ENCODE data around the gene SEMA3D.

Gene SEMA3D

GRCh38 chr7:85205754-85206153 is 18.9 kb upstream of the SEMA3D start:
- DNase-seq (ENCODE audit: low spot score in 2 of 2) = no peak
- H3K27me3 ChIP-seq (ENCODE audit: low read depth) = no peaks in the 10 kb centered on the region; the same call in 1 of the 2 replicates
- no peaks in the 10 kb centered on the region for H3K36me3 ChIP-seq (replicated peaks)
- H3K4me1 ChIP-seq = no peaks in the 10 kb centered on the region
- H3K9me3 ChIP-seq = no peaks in the 10 kb centered on the region; the same call in 1 of the 2 replicates
- in situ Hi-C loops (cut with MboI; ENCODE audit: low sequenced_read_pairs) = no loop called here
- H3K4me3 ChIP-seq = no peak overlapping the region

DNA sequence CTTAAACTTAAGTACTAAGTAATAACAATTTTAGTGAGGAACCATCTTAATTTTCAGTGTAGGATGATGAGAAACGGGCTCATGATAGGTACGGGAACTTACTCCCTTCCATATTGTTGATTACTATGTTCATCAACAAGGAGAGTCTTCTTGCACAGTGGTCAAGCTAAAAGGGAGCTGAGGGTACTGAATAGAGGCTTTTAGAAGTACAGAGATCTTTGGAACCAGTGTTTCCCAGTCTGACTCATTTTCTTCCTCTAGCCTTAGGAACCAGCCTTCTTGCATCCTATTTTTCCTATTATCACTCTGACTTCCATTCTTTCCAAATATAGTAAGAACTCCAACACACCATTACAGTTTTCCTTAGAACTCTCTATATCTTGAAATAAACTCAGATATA is 17.6 kb upstream of the SEMA3D start:
- in situ Hi-C loops (cut with MboI; ENCODE audit: low sequenced_read_pairs) = no loop called here
- no peaks in the 10 kb centered on the region; the same call in 1 of the 2 replicates for H3K9me3 ChIP-seq
- no peaks in the 10 kb centered on the region; the same call in 1 of the 2 replicates for H3K27me3 ChIP-seq (ENCODE audit: low read depth)
- no peak for DNase-seq (ENCODE audit: low spot score in 2 of 2)
- H3K36me3 ChIP-seq (replicated peaks) = no peaks in the 10 kb centered on the region
- H3K4me3 ChIP-seq = no peak overlapping the region
- no peaks in the 10 kb centered on the region for H3K4me1 ChIP-seq

DNA sequence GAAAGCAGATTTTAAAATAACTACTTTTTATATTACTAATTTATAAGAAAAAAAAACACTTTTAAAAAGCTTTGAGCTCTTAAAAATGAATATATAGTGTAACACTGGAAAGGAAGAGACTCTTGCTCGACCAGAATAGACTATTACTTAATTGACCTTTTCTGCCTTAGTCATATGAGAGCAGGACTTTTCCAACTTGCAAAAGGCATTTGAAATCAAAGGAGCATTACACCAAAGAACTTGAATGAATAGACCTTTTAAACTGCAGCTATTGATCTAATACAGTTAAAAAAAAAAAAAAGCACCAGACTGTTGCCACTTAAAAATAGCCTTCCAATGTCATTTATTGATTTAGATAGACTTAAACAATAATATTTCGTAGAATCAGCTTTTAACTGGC is 17.2 kb upstream of the SEMA3D start:
- Histone ChIP-seq H3K36me3 (replicated peaks) (no peaks in the 10 kb centered on the region), H3K4me1 (no peaks in the 10 kb centered on the region), H3K9me3 (no peaks in the 10 kb centered on the region; the same call in 1 of the 2 replicates), H3K4me3 (no peak overlapping the region), H3K27me3 (ENCODE audit: low read depth) (no peaks in the 10 kb centered on the region; the same call in 1 of the 2 replicates)
- in situ Hi-C loops (cut with MboI; ENCODE audit: low sequenced_read_pairs) = no loop called here
- no peak for DNase-seq (ENCODE audit: low spot score in 2 of 2)

GRCh38 chr7:85201209-85201608 is 14.4 kb upstream of the SEMA3D start:
- no peaks in the 10 kb centered on the region for H3K36me3 ChIP-seq (replicated peaks)
- H3K4me3 ChIP-seq = no peak overlapping the region
- H3K9me3 ChIP-seq = no peaks in the 10 kb centered on the region; the same call in 1 of the 2 replicates
- in situ Hi-C loops (cut with MboI; ENCODE audit: low sequenced_read_pairs) = no loop called here
- DNase-seq (ENCODE audit: low spot score in 2 of 2) = no peak
- H3K4me1 ChIP-seq = peaks cover 8% of the 10 kb centered on the region
- no peaks in the 10 kb centered on the region for H3K27me3 ChIP-seq (ENCODE audit: low read depth)

DNA sequence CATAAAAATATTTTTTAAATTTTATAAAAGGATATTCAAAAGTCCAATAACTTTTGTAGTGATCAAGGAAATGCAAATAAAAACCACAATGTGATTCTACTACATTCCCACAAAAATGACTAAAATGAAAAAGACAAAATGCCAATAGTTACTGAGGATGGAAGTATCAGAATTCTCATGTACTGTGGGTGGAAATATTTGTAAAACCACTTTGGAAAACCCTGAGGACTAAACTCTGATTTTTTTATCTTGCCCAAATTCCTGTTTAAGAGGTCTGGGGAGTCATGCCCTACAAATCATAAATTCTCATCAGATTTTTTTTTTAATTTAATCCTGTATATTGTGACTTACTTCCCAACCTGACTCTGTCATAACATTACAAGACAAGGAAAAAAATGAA is 9.8 kb upstream of the SEMA3D start:
- no peak overlapping the region for H3K4me3 ChIP-seq
- no peaks in the 10 kb centered on the region for H3K36me3 ChIP-seq (replicated peaks)

GRCh38 chr7:85191383-85191782 is 4.5 kb upstream of the SEMA3D start:
- no peaks in the 10 kb centered on the region for H3K27me3 ChIP-seq (ENCODE audit: low read depth)
- no peaks in the 10 kb centered on the region for H3K9me3 ChIP-seq
- H3K4me3 ChIP-seq = no peak overlapping the region
- peak in 1 of 2 experiments; percentile 55 for DNase-seq (ENCODE audit: low spot score in 2 of 2)
- in situ Hi-C loops (cut with MboI; ENCODE audit: low sequenced_read_pairs) = no loop called here
- H3K36me3 ChIP-seq (replicated peaks) = no peaks in the 10 kb centered on the region
- no peaks in the 10 kb centered on the region; the same call in 1 of the 2 replicates for H3K4me1 ChIP-seq

More for the DNA sequence above, 9.8 kb upstream of the SEMA3D start:
- no peak for DNase-seq (ENCODE audit: low spot score in 2 of 2)
- in situ Hi-C loops (cut with MboI; ENCODE audit: low sequenced_read_pairs) = no loop called here
- Histone ChIP-seq H3K4me1 (peaks cover 8% of the 10 kb centered on the region), H3K9me3 (no peaks in the 10 kb centered on the region; the same call in 1 of the 2 replicates), H3K27me3 (ENCODE audit: low read depth) (no peaks in the 10 kb centered on the region)

- Histone ChIP-seq H3K9me3 (no peaks in the 10 kb centered on the region), H3K36me3 (replicated peaks) (no peaks in the 10 kb centered on the region), H3K4me3 (peak overlapping the region; percentile 56), H3K27me3 (ENCODE audit: low read depth) (no peaks in the 10 kb centered on the region; the same call in 1 of the 2 replicates), H3K4me1 (no peaks in the 10 kb centered on the region; the same call in 1 of the 2 replicates)
- in situ Hi-C loops (cut with MboI; ENCODE audit: low sequenced_read_pairs) = no loop called here
- DNase-seq (ENCODE audit: low spot score in 2 of 2) = peak; percentile 42 to 66
These were observed 754 bp downstream of the SEMA3D start for GRCh38 chr7:85186083-85186520.

- H3K9me3 ChIP-seq = no peaks in the 10 kb centered on the region
- H3K4me1 ChIP-seq = no peaks in the 10 kb centered on the region; the same call in 1 of the 2 replicates
- no peaks in the 10 kb centered on the region; the same call in 1 of the 2 replicates for H3K27me3 ChIP-seq (ENCODE audit: low read depth)
- H3K36me3 ChIP-seq (replicated peaks) = no peaks in the 10 kb centered on the region
- in situ Hi-C loops (cut with MboI; ENCODE audit: low sequenced_read_pairs) = no loop called here
- DNase-seq (ENCODE audit: low spot score in 2 of 2) = peak; percentile 42 to 76
- peak overlapping the region; percentile 56 for H3K4me3 ChIP-seq
These were observed 1.3 kb downstream of the SEMA3D start for GRCh38 chr7:85185424-85186082.

DNA sequence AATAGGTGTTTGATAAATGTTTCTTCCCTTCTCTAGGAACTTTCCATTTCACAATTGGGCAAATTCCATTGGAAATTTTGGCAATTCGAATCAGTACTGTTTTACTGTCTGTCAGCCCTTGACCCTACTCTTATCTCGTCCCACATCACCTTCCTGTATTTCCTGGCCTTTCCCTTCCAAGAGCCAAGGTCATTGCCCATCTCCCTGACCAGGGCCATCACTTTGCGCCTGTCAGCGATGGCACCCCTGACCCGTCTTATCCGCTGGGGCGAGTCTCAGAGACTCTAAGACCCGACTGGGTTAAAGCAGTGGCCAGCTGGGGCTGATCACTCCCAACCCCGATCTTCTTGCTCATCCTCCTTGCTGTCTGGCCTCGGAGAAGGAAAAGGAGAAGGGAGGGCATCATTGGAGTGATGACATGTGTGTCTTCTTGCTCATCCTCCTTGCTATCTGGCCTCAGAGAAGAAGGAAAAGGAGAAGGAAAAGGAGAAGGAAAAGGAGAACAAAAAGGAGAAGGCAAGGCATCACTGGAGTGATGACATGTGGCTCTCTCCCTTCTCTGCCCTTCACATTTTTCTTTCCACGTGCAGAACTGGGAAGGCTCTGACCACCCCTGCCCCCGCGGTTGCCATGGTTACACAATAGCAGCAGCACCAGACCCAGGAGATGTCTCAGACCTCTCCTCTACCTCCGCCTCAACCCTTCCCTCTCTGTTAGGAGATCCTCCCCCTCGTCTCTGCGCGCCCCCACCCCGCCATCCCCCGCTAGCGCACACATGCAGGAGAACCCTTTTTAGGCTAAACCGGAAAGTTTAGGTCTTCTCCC is 2.0 kb downstream of the SEMA3D start:
- no peaks in the 10 kb centered on the region for H3K9me3 ChIP-seq
- in situ Hi-C loops (cut with MboI; ENCODE audit: low sequenced_read_pairs) = no loop called here
- no peaks in the 10 kb centered on the region; the same call in 1 of the 2 replicates for H3K27me3 ChIP-seq (ENCODE audit: low read depth)
- peak; percentile 8 to 72 for DNase-seq (ENCODE audit: low spot score in 2 of 2)
- no peaks in the 10 kb centered on the region for H3K36me3 ChIP-seq (replicated peaks)
- H3K4me1 ChIP-seq = no peaks in the 10 kb centered on the region; the same call in 1 of the 2 replicates
- peak overlapping the region; percentile 56 for H3K4me3 ChIP-seq

- DNase-seq (ENCODE audit: low spot score in 2 of 2) = no peak
- no peaks in the 10 kb centered on the region; the same call in 1 of the 2 replicates for H3K27me3 ChIP-seq (ENCODE audit: low read depth)
- in situ Hi-C loops (cut with MboI; ENCODE audit: low sequenced_read_pairs) = no loop called here
- peaks cover 5% of the 10 kb centered on the region; the same call in 1 of the 2 replicates for H3K9me3 ChIP-seq
- H3K4me3 ChIP-seq = no peak overlapping the region
- no peaks in the 10 kb centered on the region; the same call in 1 of the 2 replicates for H3K4me1 ChIP-seq
- no peaks in the 10 kb centered on the region for H3K36me3 ChIP-seq (replicated peaks)
These were observed 3.6 kb downstream of the SEMA3D start for GRCh38 chr7:85183296-85183695.

DNA sequence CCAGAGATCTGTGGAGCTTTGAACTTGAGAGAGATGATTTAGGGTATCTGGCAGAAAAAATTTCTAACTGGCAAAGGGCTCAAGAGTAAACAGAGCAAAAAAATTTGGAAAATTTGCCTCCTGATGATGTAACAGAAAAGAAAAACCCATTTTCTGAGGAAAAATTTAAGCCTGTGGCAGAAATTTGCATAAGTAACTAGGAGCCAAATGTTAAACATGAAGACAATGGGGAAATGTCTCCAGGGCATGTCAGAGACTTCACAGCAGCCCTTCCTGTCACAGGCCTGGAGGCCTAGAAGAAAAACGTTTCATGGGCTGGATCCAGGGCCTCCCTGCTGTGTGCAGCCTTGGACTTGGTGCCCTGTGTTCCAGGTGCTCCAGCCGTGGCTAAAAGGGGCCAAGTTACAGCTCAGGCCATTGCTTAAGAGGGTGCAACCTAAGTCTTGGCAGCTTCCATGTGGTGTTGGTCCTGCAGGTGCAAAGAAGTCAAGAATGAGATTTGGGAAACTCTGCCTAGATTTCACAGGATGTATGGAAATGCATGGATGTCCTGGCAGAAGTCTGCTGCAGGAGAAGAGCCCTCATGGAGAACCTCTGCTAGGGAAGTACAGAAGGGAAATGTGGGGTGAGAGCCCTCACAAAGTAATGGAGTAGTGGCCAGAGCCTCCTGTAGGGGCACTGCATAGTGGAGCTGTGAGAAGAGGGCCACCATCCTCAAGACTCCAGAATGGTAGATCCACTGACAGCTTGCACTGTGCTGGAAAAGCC is 8.1 kb downstream of the SEMA3D start:
- in situ Hi-C loops (cut with MboI; ENCODE audit: low sequenced_read_pairs) = no loop called here
- peaks cover 6% of the 10 kb centered on the region for H3K4me1 ChIP-seq

DNA sequence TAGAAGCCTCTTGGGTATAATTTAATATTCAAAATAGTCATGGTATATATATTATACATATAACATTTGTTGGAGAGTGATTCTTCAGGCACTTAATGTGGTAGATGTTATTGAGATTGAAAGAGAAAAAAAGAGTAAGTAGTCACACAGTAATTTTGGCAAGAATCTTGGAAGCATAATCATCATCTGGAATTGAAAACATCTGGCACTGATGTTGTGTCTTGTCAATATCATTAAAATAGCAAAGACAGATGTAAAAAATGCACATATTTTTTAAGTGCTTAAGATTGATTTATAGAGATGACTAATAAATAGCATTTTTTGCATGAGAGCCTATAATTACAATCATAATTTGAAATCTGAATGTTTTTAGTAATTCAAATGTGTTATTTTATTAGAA is 9.5 kb downstream of the SEMA3D start:
- Histone ChIP-seq H3K9me3 (peaks cover 5% of the 10 kb centered on the region; the same call in 1 of the 2 replicates), H3K36me3 (replicated peaks) (no peaks in the 10 kb centered on the region), H3K4me3 (no peak overlapping the region), H3K27me3 (ENCODE audit: low read depth) (no peaks in the 10 kb centered on the region), H3K4me1 (peaks cover 6% of the 10 kb centered on the region)
- in situ Hi-C loops (cut with MboI; ENCODE audit: low sequenced_read_pairs) = no loop called here
- no peak for DNase-seq (ENCODE audit: low spot score in 2 of 2)

More for the DNA sequence above, 8.1 kb downstream of the SEMA3D start:
- H3K9me3 ChIP-seq = peaks cover 5% of the 10 kb centered on the region; the same call in 1 of the 2 replicates
- no peak for DNase-seq (ENCODE audit: low spot score in 2 of 2)
- no peaks in the 10 kb centered on the region for H3K36me3 ChIP-seq (replicated peaks)
- H3K4me3 ChIP-seq = no peak overlapping the region
- H3K27me3 ChIP-seq (ENCODE audit: low read depth) = no peaks in the 10 kb centered on the region; the same call in 1 of the 2 replicates

- DNase-seq (ENCODE audit: low spot score in 2 of 2) = no peak
- peaks cover 6% of the 10 kb centered on the region for H3K4me1 ChIP-seq
These were observed 10.7 kb downstream of the SEMA3D start for GRCh38 chr7:85176197-85176596.

More at GRCh38 chr7:85176197-85176596, 10.7 kb downstream of the SEMA3D start:
- in situ Hi-C loops (cut with MboI; ENCODE audit: low sequenced_read_pairs) = no loop called here
- no peaks in the 10 kb centered on the region for H3K36me3 ChIP-seq (replicated peaks)
- H3K9me3 ChIP-seq = peaks cover 5% of the 10 kb centered on the region; the same call in 1 of the 2 replicates
- no peaks in the 10 kb centered on the region for H3K27me3 ChIP-seq (ENCODE audit: low read depth)
- no peak overlapping the region for H3K4me3 ChIP-seq
